B cell (primary cell): ENCODE measurements around the gene MCRS1.

Source experiments
- EZH2 ChIP-seq: IDR thresholded peaks from 2 replicates; pipeline ENCODE4 v1.6.1; 2012; ENCODE audit warnings: borderline replicate concordance, low read depth, mild to moderate bottlenecking, moderate library complexity, low read length; ENCODE audit not compliant: insufficient read depth, poor library complexity, severe bottlenecking
- TF ChIP-seq, protein P1 (sequence below): fragments of 200-600 bp; IDR thresholded peaks from one replicate; pipeline ENCODE4 v1.8.0; 2022; ENCODE audit warnings: antibody characterized with exemption, mild to moderate bottlenecking

DNA sequence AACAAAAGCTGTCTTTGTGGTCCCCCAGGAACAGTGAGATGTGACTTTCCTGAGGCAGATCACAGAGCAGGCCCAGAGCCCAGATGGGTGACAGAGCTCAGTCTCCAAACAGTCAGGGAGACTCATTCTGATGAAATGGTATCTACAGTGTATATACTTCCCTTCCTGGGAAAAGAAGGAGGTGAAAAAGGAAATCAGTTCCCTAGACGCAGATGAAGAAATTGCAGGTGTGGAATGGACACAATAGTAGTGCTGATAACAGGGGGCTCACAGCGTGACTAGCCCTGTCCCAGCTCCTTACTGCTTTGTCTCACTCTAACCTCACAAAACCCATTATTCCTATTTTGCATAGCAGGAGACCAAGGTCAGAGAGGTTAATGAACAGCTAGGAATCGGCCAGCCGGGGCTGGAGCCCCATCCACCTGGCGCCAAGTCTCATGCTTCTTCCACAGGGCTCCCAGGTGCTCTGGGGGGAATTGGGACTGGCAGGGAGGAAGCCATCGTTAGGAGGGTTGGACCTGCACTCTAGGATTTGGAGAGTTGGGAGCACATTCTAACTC lies 17.2 kb downstream of the MCRS1 start:
- TF ChIP-seq, protein P1, sequence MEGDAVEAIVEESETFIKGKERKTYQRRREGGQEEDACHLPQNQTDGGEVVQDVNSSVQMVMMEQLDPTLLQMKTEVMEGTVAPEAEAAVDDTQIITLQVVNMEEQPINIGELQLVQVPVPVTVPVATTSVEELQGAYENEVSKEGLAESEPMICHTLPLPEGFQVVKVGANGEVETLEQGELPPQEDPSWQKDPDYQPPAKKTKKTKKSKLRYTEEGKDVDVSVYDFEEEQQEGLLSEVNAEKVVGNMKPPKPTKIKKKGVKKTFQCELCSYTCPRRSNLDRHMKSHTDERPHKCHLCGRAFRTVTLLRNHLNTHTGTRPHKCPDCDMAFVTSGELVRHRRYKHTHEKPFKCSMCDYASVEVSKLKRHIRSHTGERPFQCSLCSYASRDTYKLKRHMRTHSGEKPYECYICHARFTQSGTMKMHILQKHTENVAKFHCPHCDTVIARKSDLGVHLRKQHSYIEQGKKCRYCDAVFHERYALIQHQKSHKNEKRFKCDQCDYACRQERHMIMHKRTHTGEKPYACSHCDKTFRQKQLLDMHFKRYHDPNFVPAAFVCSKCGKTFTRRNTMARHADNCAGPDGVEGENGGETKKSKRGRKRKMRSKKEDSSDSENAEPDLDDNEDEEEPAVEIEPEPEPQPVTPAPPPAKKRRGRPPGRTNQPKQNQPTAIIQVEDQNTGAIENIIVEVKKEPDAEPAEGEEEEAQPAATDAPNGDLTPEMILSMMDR, result no peak
- no peak for TF ChIP-seq EZH2
